Subcutaneous preadipocyte (primary cell): Measurements from ENCODE around the gene EPHB6. TPM values are rescaled to one million over a fixed set of nuclear protein-coding genes. Genes with fewer than 3 reads are reported as not detected.

Source experiments
- total RNA-seq: library from RNA; depleted of rRNA; stranded (reverse); fragments of >200 nt; gene quantifications from 2 replicates; pipeline ENCODE4 v1.2.3, GENCODE V29; 2012

The EPHB6 gene
- 3.1 and 12.1 TPM in 2 replicates for total RNA-seq

GRCh38 chr7:142854372-142855113 lies at the start of gene EPHB6:
TSS of gene EPHB6 (plus strand) at chr7:142855076. CDS start at chr7:142863228, 8,152 bp downstream.

GRCh38 chr7:142885311-142886230 lies 30.7 kb downstream of the EPHB6 start, which contains the start of gene TRPV6:
TSS of gene TRPV6 (minus strand) at chr7:142885745.

Other genes starting within 250 kb of the EPHB6 start
- gene PRSS1, start 105.6 kb upstream of the EPHB6 start, total RNA-seq: not detected in 2 replicates
- gene PRSS2, start 84.1 kb upstream of the EPHB6 start, total RNA-seq: not detected in 2 replicates
- gene TRPV6, start 30.7 kb downstream of the EPHB6 start, total RNA-seq: not detected in 2 replicates
- gene TRPV5, start 78.7 kb downstream of the EPHB6 start, total RNA-seq: not detected in 2 replicates
- not detected in 2 replicates for gene LLCFC1, start 84.4 kb downstream of the EPHB6 start, total RNA-seq
- not detected in 2 replicates for gene KEL, start 107.3 kb downstream of the EPHB6 start, total RNA-seq
- not detected in 2 replicates for gene OR9A2, start 172.1 kb downstream of the EPHB6 start, total RNA-seq
- gene OR6V1, start 197.3 kb downstream of the EPHB6 start, total RNA-seq: not detected in 2 replicates